Stimulated activated CD4-positive, alpha-beta T cell treated with anti-CD3 and anti-CD28 coated beads, Interleukin-12 subunit alpha, Interleukin-12 subunit beta, amount 100 ng/mL, for 48 hours (primary cell): ENCODE data around the gene GAGE13.
"Not testable (repeated sequence)": the region's sequence is repeated elsewhere in the genome, so short reads cannot be mapped to it uniquely, and the experiment has no call there.

Source experiments
- DNase-seq, 3 donors: peaks; one replicate each; pipeline ENCODE4 v3.0.0-alpha.2; 2020; ENCODE audit warnings: low read depth in 2 of 3, low spot score in 1 of 3

The GAGE13 gene

GRCh38 chrX:49331282-49331681 is at the start of gene GAGE13:
GAGE13 (plus strand) TSS chrX:49331582; CDS start chrX:49332738, 1,156 bp downstream.
- DNase-seq: not testable (repeated sequence)

GRCh38 chrX:49282647-49283011 is 48.8 kb upstream of the GAGE13 start:
- DNase-seq: no peak

DNA sequence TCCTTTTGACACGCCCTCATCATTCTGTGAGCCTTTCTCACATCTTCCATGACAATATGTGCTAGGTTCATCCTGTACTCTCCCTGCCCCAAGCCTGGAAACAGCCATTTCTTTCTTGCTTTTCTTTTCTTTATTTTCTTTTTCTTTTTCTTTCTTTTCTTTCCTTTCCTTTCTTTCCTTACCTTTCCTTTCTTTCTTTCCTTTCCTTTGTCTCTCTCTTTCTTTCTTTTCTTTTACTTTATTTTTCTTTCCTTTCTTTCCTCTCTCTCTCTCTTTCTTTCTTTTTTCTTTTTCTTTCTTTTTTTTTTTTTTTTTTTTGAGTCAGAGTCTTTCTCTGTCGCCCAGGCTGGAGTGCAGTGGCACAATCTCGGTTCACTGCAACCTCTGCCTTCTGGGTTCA is 47.2 kb upstream of the GAGE13 start:
- no peak for DNase-seq

DNA sequence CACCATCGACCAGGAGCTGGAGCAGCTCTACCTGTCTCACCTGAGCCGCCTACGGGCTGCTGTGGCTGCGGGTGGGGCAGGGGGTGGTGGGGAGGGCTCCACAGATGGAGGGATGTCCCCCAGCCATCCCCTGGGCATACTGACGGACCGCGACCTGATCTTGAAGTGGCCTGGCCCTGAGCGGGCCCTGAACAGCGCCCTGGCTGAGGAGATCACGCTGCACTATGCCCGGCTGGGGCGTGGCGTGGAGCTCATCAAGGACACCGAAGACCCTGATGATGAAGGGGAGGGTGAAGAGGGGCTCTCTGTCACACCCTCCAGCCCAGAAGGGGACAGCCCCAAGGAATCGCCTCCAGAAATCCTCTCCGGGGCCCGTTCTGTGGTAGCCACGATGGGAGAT is 45.2 kb upstream of the GAGE13 start:
- no peak for DNase-seq

DNA sequence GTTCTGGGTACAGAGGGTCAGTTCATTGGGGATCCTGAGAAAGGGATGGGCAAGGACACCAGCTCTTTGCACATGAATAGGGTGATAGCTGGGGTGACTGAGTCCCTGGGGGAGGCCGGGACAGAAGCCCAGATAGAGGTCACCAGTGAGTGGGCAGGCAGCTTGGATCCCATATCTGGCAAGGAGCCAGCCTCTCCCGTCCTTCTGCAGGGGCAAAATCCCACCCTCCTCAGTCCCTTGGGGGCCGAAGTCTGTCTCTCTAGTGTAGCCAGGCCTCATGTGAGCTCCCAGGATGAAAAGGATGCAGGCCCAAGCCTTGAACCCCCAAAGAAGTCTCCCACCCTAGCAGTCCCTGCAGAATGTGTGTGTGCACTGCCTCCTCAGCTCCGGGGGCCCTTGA is 44.8 kb upstream of the GAGE13 start:
- no peak for DNase-seq

DNA sequence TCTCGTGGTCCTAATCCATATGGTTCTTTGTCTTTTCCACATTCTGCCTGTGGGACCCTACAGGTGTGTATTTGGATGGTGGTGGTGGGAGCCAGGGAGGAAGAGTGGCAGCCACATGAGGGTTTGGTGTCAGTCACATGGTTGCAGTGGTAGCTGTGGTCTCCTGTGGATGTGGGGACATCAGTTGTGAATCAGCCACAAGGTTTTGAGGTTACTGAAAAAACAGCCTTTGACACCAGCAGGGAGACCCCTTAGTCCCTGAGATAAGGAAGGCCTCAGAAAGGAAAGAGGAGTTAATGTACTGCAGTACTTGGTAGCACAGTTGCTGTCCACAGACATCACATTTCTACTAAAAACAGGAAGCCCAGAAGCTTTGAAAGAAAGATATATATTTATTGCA is 43.7 kb upstream of the GAGE13 start:
- no peak for DNase-seq

DNA sequence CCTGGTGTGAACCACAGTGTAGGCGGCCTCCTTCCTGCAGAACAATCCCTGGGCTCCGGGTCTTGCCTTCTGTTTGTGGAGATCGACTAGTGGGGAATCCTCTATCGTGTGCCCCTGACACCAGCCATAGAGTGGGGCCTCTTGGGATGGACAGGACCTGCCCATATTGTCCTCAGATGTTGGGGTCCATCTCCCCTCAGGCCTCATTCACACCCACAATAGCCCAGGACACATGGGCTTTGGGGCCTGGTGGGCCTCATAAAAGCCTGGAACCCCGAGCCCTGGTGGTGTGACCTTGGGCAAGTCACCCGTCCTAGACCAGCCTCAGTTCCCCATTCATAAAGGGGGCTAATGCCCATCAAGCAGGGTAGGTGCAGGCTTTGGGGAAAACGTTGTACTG is 41.2 kb upstream of the GAGE13 start:
- DNase-seq: no peak

DNA sequence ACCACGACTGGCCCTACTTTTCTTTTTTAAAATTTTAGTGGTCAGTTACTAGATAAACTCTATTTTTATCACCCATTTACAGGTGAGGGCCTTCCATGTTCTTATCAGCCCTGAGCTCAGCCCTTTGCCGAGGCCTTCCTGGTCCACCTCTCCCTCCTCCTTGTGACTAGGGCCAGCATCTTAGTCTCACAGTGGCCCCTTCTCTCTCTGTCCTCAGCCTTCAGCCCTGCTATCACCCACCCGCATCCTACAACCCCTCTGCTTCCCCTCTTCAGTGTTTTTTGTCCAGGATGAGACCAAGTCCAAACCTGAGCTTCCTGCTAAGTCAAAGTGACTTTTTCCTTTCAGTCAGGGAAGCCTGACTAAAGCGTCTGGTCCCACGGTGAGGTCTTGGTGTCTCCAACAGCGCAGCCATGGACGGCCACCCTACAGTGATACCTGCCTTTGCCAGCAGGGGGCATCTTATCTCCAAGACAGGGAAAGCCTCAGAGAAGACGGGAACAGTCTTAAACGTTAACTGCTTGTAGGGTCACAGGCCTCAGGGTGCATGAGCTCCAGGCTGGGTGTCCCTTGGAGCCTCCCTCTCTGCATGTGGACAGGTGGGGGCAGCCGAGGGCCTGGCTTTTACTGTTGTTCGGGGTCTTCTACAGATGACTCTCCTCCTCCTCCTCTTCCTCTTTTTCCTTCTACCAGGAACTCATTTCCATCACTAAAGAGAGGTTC is 39.6 kb upstream of the GAGE13 start:
- DNase-seq: peak; percentile 54 to 85 (median 60)

DNA sequence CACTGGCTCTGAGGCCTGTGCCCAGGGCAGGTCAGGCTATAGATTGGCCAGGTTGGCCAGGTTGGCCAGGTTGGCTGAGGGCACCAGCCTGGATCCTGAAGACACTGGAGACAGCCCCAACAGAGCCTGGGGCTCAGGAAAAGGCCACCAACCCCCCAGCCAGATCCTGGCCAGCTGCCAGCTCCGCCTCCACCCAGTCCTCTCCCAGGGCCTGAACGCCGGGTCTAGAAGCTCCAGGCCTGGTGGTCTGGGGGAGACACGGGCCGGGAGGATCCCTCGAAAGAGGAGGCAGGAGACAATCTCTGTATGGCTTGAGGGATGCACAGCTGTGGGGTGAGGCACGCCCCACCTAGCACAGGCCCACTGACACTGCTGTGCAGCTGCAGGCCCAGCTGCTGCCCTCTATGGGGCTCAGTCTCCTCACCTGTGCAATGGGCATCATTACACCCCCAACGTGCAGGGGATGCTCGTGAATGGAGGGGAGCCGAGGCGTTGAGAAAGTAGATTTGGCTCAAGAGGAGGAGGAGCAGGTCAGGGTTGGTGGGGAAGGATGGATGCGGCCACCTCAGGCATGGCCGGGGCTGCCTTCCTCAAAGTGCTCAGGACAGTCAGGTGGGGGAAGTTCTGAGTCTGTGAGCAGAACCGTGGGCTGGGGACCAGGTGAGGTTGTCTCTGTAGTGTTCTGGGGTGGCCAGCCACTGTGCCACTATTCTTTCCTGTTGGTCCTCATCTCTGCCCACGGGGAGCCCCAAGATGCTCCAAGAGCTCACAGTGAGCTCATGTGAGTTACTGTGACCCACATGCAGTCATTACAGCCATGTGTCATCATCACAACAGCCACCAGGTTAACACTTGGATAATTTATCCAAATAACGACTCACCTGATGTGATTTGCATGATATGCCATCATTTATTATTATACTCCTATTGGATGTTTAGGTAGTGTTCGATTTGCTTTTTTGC is 38.7 kb upstream of the GAGE13 start:
- no peak for DNase-seq

DNA sequence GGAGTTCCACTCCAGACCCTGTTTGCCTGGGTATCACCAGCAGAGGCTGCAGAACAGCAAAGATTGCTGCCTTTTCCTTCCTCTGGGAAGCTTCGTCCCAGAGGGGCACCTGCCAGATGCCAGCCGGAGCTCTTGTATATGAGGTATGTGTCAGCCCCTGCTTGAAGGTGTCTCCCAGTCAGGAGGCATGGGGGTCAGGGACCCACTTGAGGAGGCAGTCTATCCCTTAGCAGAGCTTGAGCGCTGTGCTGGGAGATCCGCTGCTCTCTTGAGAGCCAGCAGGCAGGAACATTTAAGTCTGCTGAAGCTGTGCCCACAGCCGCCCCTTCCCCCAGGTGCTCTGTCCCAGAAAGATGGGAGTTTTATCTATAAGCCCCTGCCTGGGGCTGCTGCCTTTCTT is 32.1 kb upstream of the GAGE13 start:
- DNase-seq: not testable (repeated sequence)

DNA sequence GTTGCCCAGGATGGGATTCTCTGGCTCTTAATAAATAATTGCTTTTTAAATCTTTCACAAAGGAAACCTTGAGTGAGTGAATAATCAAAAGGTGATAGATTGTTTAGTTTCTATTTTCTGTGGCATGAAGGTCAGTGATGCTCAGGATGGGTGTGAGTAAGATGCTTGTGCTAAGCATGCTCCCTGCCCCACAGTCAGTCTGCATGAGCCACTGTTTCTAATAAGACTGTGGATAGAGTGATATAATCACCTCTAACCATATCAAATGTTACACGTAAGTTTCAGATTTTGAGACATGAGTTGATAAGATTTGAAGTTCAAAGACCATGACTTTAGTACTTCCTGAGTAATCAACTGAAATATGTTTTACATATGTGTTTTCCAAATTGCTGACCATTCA is 30.7 kb upstream of the GAGE13 start:
- no peak for DNase-seq

DNA sequence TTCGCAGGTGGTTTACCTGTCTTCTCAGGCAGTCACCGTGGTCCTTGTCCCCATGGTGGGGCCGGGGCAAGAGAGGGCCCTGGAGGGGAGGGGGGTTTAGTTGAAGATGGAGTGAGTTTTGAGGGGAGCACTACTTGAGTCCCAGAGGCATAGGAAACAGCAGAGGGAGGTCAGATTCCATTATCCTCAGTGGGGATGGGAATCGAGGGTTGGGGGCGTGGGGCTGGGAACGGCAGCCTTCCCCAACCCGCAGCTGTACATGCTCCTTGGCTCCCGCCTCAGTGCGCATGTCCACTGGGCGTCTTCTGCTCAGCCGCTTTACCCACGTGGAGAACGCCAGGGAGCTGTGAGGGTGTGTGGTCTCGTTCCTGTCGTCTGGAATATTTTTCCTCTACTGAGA is 28.0 kb upstream of the GAGE13 start, which contains the start of gene GAGE10:
TSS of gene GAGE10 (plus strand) at position 301 of the 400 bp plus-strand sequence. CDS start 1,214 bp downstream, outside the sequence.
- DNase-seq: no peak

DNA sequence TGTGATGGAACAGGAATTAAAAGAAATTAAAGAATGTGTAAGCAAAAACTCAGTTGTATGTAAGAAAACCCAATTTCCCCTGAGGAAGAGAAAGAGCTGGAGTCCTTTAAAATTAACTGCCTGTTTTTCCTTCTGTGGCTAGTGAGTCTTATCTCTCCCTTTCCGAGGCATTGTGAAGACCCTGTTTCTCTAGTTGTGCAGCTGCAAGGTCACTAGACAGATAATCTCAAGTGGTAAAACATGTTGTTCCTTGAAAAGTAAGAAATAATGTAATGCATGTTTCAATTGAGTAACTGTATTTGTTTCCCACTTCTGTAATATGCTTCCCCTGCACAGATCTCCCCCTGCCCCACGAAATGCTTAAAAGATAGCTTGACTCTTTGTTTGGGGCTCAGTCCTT is 23.6 kb upstream of the GAGE13 start:
- DNase-seq: not testable (repeated sequence)

GRCh38 chrX:49308604-49309269 is 22.6 kb upstream of the GAGE13 start:
- DNase-seq: no peak

- no peak for DNase-seq
These were observed 21.9 kb upstream of the GAGE13 start for GRCh38 chrX:49309401-49309981.

GRCh38 chrX:49310371-49310770 is 21.0 kb upstream of the GAGE13 start:
- no peak for DNase-seq

DNA sequence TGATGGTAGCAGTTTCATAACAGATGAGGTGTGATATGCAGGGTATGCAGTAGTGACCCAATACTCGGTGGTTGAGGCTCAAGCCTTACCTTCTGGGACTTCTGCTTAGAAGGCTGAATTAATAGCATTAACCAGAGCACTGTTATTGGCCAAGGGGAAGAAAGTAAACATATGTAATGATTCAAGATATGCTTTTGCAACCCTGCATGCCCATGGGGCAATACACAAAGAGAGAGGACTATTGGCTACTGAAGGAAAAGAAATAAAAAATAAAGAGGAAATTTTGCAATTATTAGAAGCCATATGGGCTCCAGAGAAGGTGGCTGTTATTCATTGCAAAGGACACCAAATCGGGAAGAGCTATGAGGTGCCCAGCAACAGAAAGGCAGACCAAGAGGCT is 19.2 kb upstream of the GAGE13 start:
- DNase-seq: no peak

DNA sequence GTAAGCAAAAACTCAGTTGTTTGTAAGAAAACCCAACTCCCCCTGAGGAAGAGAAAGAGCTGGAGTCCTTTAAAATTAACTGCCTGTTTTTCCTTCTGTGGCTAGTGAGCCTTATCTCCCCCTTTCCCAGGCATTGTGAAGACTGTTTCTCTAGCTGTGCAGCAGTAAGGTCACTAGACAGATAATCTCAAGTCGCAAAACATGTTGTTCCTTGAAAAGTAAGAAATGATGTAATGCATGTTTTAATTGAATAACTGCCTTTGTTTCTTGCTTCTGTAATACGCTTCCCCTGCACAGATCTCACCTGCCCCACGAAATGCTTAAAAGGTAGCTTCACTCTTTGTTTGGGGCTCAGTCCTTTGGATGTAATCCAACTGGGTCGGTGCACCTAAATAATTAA is 15.3 kb upstream of the GAGE13 start:
- DNase-seq: no peak

GRCh38 chrX:49321737-49322136 is 9.6 kb upstream of the GAGE13 start, which contains the start of gene GAGE12J:
GAGE12J (plus strand) TSS chrX:49322037; CDS start chrX:49323194, 1,157 bp downstream.
- DNase-seq: not testable (repeated sequence)

DNA sequence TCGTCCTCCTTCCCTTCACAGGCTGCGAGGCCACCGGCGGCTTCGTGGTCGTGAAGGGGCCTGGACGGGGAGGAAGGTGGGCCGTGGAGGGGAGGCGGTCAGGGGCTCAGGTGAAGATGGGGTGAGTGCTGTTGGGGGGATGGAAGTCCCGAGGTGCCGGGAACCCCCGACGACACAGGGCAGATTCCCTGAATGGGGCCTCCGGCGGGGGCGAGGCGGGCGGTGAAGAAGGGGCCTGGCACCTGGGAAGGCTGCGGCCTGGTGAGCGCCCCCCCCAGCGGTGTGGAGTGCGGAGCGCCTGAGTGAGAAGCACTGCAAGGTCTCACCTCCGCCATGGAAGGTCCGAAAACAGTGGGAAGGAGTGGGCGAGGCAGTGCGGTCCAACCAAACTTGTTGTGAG is 9.1 kb upstream of the GAGE13 start:
- DNase-seq: not testable (repeated sequence)

DNA sequence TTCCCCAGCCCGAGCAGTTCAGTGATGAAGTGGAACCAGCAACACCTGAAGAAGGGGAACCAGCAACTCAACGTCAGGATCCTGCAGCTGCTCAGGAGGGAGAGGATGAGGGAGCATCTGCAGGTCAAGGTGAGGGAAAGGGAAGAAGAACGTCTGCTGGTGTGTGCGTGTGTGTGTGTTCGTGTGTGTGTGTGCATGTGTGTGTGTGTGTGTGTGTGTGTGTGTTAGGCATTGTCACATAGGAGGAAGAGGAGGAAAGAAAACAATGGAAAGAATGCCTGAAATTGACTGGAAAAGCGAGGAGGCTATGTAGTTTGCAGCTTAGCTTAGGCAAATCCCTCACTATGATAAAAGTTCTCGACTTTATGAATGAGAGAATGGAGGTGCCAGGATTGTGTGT is 7.6 kb upstream of the GAGE13 start:
- not testable (repeated sequence) for DNase-seq
